Hematopoietic multipotent progenitor cell treated with erythropoietin and hydrocortisone succinate and interleukin-3 and kit ligand, for 8 days (in vitro differentiated cells): Measurements from ENCODE around the gene MYO7B.

ENCODE experiments used
- DNase-seq: peaks from one replicate; pipeline ENCODE4 v3.0.0-alpha.2; 2015

Gene MYO7B

GRCh38 chr2:127590386-127591190 is 55.1 kb downstream of the MYO7B start:
- no peak for DNase-seq

- peak; percentile 56 for DNase-seq
Measured at GRCh38 chr2:127591221-127591923, 55.9 kb downstream of the MYO7B start.

GRCh38 chr2:127592761-127593227 is 57.3 kb downstream of the MYO7B start:
- DNase-seq: no peak

GRCh38 chr2:127593228-127594115 is 58.0 kb downstream of the MYO7B start:
- no peak for DNase-seq

GRCh38 chr2:127594116-127594591 is 58.7 kb downstream of the MYO7B start:
- no peak for DNase-seq

DNA sequence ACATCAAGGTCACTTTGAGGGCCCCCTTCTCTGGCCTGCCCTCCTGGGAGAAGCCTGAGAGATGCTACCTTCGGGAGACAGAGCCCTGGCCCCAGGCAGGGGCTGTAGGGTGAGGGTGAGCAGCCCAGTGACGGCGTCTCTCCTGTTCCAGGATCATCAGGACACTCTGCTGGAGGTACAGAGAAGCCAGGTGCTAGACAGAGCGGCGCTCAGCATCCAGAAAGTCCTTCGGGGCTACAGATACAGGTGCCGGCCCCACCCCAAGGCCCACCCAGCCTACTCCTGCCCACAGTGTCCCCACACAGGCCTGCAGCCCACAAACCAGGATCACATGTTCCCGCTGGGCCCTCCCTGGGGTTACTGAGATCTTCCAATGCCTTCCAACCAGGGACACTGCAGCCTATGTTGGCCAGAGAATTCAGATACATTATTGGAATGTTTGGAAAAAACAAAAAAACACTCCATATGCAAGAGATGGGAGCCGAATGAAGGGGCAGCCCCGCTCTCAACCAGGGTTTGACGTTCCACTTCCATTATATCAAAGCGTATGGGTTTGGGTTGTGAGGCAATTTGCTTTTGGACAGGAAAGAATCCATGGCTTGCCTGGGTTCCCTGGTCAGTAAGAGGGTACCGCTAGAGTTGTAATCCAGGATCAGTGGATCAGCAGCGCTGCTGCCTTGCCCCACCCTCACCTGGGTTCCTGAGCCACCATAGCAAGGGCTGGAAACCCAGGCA is 61.0 kb downstream of the MYO7B start:
- DNase-seq: no peak

DNA sequence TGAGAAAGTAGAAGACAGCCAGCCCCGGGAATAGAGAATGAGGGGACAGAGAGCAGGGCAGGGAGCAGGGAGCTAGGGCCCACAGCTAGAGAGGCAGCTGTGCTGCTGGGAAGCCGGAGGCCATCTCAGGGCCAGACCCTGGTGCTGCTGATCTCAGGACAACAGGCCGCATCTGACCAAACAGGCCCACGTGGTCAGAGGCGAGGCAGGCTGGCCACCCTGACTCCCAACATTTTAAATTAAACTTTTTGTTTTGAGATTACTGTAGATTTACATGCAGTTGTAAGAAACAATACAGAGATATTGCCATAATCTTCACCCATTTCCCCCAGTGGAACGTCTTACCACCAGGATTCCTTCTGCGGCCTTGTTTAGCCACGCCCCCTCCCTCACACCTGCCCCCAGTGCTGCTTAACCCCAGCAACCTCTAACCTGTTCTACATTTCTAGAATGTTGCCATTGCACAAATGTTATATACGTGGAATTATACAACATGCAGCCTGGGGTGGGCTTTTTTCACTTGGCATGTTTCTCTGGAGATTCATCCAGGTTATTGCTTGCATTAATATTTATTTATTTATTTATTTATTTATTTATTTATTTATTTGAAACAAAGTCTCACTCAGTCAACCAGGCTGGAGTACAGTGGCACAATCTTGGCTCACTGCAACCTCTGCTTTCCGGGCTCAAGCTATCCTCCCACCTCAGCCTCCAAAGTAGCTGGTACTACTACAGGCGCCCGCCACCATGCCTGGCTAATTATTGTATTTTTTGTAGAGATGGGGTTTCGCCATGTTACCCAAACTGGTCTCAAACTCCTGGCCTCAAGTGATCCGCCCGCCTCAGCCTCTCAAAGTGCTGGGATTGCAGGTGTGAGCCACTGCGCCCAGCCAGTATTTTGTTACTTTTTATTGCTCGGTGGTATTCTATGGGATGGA is 61.8 kb downstream of the MYO7B start:
- DNase-seq: no peak

- DNase-seq: no peak
Measured at GRCh38 chr2:127597984-127598380, 62.5 kb downstream of the MYO7B start.

DNA sequence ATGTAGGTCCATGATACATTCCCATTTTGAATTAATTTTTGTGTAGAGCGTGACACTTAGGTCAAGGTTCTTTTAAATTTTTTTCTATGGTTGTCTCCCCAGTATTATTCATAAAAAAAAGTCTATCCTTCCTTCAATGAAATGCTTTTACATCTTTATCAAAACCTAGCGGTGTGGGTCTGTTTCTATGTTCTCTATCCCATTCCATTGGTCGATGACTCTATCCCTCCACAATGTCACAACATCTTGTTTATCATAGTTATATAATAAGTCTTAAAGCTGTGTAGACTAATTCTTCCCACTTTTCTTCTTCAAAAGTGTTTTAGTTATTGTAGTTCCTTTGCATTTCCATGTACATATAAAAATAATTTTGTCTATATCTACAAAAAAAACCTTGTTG is 63.2 kb downstream of the MYO7B start:
- DNase-seq: no peak

DNA sequence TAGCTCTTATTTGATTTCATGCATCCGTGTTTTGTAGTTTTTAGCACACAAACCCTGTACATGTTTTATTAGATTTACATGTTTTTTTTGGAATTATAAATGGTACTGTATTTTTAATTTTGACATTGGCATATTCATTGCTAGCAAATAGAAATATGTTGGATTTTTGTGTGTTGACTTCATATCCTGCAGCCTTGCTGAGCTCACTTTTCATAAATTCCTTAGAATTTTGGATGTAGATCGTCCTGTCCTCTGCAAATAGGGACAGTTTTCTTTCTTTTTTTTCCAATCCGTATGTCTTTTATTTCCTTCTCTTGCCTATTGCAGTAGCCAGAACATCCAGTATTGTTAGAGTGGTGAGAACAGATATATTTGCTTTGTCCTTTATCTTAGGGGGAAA is 63.7 kb downstream of the MYO7B start:
- no peak for DNase-seq

GRCh38 chr2:127604986-127605385 is 69.5 kb downstream of the MYO7B start:
- DNase-seq: no peak

DNA sequence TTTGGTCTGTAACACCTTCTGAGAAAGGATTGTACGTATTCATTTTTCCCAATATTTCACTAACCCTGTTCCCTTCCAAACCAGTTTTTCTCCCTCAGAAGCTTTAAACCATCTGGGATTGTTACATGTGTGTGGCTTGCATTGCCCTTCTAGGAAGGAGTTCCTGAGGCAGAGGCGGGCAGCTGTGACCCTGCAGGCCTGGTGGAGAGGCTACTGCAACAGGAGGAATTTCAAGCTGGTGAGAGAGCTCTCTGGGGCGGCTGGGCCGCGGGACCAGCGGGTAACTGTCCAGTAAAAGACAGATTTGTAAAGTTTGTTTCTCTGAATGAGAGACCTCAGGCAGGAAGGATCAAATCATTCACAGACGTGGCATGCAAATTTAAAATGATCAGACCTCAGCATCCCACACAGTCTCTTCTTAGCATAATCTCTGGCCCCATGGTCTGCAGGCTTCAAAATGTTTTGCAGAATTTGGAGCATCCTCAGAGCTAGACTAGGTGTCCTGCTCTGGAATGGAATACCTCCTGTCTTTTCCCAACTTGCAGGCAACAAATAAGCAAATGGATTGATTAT is 70.3 kb downstream of the MYO7B start:
- DNase-seq: no peak

DNA sequence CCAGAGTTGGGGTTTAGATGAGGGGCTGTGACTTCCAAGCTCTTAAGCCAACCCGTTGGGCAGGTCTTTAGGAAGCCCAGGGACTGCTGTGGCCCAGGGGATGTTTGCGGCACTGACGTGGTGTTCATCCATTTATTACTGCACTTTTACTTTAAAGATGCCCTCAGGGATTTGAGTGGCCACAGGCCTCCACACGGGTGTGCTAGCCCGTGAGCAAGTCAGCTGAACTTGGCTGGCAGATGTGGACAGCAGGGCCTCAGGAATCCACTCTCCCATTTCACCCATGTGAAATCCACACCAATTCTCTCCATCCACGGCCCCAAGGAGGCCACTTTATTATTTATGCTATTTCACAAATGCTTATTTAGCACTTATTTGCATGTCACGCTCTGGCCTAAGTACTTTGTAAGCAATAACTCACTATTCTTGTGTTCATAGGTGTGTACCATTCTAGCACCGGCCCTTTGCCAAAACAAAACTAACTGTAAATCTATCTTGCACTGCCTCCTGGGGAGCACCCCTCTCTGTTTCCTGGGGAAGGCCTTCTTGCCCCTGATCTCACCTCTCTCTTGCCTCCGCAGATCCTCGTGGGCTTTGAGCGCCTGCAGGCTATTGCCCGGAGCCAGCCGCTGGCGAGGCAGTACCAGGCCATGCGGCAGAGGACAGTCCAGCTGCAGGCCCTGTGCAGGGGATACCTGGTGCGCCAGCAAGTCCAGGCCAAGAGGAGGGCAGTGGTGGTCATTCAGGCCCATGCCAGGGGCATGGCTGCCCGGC is 71.3 kb downstream of the MYO7B start:
- no peak for DNase-seq

GRCh38 chr2:127607399-127607908 is 72.0 kb downstream of the MYO7B start:
- DNase-seq: no peak

DNA sequence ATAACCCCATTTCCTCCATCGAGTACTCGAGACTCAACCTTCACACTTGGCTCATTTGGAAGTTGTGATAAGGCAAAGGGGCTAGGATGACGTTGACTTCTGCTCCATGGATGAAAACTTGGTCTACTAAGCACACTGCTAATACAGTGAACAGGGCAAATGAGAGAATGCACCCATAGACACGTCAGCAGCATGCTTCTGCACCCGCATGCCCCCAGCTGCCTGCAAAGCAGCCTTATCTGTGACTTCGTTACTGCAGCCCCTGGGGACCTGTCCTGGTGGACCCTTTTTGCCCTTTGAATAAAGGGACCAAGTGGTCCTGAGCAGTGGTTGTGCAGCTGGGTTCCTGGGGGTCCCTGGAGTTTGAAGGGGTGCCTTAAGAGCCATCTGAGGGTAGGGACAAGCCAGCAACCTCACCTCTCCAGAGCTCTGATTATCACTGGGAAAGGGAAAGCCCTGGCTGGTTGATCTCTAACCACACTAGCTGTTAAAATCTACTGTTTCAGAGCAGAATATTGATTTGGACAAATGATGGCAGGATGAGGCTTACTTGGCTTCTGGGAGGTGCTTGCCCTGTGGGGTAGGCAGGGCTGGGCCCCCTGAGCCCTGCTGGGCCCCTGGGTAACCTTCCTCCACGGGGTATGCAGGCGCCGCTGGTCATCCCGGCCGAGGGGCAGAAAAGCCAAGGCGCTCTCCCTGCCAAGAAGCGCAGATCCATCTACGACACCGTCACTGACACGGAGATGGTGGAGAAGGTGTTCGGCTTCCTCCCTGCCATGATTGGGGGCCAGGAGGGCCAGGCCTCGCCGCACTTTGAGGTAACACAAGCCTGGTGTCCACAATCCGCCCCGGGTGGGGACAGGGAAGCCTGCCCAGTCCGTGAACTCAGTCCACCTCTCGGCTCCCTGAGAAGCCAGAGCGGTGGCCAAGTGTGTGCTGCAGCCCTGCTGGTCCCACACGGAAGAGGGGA is 72.9 kb downstream of the MYO7B start:
- no peak for DNase-seq

DNA sequence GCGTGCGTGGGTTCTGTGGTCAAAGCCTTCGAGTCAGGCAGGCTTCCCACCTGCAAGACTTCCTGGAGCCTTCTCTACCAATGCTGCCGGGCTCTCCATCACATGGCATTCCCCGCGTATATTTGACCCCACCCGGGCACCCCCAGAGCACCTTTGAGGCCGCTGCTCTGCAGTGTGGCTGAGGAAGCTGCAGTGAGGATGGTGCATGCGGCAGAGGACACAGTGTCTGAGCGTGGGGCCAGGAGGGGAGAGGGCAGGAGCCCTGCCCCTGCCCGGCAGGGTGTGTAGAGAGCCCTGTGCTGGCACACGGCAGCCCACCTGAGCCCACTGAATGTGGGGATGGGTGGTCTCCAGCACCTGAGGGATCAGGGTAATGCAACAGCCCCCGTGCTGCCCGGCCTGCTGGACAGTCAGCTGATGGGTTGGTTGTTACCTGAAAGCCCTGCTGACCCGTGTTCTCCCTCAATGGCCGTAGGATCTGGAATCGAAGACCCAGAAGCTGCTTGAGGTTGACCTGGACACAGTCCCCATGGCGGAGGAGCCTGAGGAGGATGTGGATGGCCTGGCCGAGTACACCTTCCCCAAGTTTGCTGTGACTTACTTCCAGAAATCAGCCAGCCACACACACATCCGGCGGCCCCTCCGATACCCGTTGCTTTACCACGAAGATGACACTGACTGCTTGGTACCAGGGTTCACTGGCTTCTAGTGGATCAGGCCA is 73.7 kb downstream of the MYO7B start:
- DNase-seq: no peak

DNA sequence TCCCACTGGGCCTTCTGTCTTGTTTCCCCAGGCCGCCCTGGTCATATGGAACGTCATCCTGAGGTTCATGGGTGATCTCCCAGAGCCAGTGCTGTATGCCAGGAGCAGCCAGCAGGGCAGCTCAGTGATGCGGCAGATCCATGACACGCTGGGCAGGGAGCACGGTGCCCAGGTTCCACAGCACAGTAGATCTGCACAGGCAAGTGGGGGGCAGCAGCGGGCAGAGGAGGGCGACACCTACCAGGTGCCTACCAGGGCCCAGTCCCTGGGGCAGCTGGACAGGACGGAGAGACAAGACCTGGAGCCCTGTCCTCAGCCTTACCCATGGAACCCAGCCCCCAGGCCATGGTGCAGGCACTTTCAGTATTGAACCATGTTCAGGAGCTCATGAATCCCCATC is 74.3 kb downstream of the MYO7B start:
- DNase-seq: no peak

GRCh38 chr2:127610561-127610960 is 75.1 kb downstream of the MYO7B start:
- no peak for DNase-seq
